GM10248 (cell line): ENCODE results near the gene NOX1.
"Not testable (repeated sequence)": the region's sequence is repeated elsewhere in the genome, so short reads cannot be mapped to it uniquely, and the experiment has no call there.

Source experiments
- CTCF ChIA-PET: fragments of 300-600 bp; sonication (Branson Sonifier 250); formaldehyde crosslinking; extraction: SDS; loops from one replicate; lab custom pipeline; 2021; ENCODE audit warnings: antibody characterized with exemption; lab: Yijun Ruan, JAX
- POLR2A ChIA-PET: fragments of 350-650 bp; sonication (Branson Sonifier 250); formaldehyde crosslinking; extraction: SDS; loops from one replicate; lab custom pipeline; 2020; ENCODE audit warnings: antibody characterized with exemption; lab: Yijun Ruan, JAX
- DNase-seq: peaks from one replicate; pipeline ENCODE4 v3.0.0; 2012; ENCODE audit errors: extremely low spot score
- TF ChIP-seq, protein P1 (sequence below): IDR thresholded peaks from 2 replicates; pipeline ENCODE4 v1.5.1; 2012; ENCODE audit warnings: mild to moderate bottlenecking, low read depth; ENCODE audit errors: extremely low read depth, missing control alignments, control extremely low read depth

Gene NOX1

DNA sequence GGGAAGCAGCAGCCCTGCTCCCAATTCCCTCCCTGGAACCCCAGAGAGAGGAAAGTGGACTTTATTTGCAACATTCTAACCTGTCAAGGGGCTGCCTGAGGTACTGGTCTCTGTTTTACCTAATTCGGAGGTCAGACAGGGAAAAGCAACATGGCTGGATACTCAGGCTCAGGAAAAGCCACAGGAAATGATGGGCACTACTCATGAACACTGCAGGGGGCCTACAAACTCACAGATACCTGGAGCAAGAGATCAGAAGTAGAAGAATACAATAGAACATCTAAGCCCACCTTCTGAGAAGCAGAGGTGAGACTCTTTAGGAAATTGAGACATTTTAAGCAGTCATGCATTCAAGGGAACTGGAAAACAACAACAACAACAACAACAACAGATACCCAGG is 69.4 kb downstream of the NOX1 start:
- DNase-seq: no peak
- TF ChIP-seq, protein P1, sequence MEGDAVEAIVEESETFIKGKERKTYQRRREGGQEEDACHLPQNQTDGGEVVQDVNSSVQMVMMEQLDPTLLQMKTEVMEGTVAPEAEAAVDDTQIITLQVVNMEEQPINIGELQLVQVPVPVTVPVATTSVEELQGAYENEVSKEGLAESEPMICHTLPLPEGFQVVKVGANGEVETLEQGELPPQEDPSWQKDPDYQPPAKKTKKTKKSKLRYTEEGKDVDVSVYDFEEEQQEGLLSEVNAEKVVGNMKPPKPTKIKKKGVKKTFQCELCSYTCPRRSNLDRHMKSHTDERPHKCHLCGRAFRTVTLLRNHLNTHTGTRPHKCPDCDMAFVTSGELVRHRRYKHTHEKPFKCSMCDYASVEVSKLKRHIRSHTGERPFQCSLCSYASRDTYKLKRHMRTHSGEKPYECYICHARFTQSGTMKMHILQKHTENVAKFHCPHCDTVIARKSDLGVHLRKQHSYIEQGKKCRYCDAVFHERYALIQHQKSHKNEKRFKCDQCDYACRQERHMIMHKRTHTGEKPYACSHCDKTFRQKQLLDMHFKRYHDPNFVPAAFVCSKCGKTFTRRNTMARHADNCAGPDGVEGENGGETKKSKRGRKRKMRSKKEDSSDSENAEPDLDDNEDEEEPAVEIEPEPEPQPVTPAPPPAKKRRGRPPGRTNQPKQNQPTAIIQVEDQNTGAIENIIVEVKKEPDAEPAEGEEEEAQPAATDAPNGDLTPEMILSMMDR: no peak
- POLR2A ChIA-PET: no interaction called here
- CTCF ChIA-PET: no interaction called here

DNA sequence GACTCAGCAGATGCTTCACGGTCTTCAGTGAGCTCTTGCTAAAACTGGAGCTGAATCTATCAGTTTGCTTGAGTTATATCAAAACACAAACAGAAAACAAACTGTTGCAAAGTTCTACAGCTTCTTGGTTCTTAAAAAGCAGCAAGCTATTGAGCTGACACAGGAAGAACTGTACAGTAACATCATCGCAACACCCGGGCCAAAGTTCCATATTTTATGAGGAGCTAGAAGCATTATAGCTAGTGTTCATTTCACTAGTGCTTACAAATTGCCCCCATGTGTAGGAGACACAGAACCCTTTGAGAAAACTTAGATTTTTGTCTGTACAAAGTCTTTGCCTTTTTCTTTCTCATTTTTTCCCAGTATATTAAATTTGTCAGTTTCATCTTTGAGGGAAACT is 71.3 kb downstream of the NOX1 start:
- CTCF ChIA-PET: no interaction called here
- no peak for DNase-seq
- TF ChIP-seq, protein P1: no peak
- POLR2A ChIA-PET: no interaction called here

DNA sequence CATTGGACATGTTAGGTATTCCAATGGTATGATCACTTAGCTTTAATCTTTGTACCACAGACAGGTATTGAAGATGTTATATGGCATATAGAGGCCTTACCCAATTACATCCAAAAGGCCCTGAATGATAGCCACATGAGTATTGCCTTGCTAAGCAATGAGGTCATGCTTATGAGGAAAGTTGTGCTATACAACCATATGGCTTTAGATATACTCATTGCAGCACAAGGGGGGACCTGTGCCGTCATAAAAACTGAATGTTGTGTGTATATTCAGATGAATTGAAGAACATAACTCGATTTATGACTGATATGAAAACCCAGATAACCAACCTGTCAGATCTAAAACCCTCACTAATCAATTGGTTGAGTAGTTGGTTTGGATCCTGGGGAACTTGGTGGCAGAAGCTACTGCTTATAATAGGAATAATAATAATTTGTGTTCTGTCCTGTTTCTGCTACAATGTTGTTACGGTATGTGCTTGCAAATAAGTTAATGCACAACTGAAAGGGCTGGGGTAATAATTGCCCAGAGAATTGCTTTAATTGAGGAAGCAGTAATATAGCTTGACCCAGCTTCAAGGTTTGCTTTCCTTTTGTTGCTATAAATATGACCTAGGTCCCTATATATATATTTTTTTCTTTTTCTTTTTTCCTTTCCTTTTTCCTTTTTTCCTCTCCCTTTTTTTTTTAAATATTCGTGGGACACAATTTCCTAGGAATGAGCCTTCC is 75.5 kb downstream of the NOX1 start:
- CTCF ChIA-PET: no interaction called here
- DNase-seq: no peak
- POLR2A ChIA-PET: no interaction called here
- TF ChIP-seq, protein P1: no peak

DNA sequence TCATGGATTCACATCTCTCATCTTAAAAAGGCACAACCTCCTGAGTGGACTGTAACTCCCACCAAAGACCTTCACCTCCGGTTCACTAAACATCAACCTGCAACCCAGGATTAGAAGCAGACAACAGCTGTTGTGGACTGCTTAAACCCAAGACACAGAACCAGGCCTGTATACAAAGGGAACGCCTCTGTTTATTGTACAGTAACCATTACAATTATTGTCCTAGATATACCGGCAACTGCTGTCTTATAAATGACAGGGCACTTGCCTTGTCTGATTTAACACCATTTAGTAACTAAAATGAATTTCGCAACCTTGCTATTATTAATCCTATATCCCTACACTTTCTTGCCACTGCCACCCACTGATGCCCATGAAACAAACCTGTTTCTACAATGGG is 76.8 kb downstream of the NOX1 start:
- TF ChIP-seq, protein P1: no peak
- DNase-seq: no peak
- ChIA-PET CTCF (interaction anchor here (0.8 kb wide), 1 partner anchor 13 kb away, joined by 3 read pairs; no protein-coding TSS in a partner anchor), POLR2A (no interaction called here)

DNA sequence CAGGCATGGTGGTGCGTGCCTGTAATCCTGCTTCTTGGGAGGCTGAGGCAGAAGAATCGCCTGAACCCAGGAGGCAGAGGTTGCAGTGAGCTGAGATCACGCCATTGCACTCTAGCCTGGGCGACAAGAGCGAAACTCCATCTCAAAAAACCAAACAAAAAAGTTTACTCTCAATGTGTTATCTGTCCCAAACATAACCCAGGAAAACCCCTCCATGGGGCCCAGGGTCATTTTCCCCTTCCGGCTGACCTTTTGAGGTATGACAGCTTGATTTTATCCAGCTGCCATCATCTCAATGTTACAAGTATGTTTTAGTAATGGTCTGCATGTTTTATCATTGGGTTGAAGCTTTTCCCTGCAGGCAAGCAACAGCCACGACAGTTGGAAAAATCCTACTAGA is 77.8 kb downstream of the NOX1 start:
- POLR2A ChIA-PET, CTCF ChIA-PET, DNase-seq: not testable (repeated sequence)
